Posterior vena cava (tissue), 2 donors: ENCODE results near the gene MADD. TPM values are rescaled to one million over a fixed set of nuclear protein-coding genes. Genes with fewer than 3 reads are reported as not detected.
A peak's percentile ranks its signal among the peaks of the same experiment; 100 is the strongest.

Experiments
- DNase-seq: peaks from one replicate; pipeline ENCODE4 v3.0.0-alpha.2; 2020; ENCODE audit warnings: low spot score
- intact Hi-C, 2 donors: fragments of 100-400 bp; cut with DNase I; formaldehyde crosslinking; loops; one replicate each; pipeline versions ENCODE4 v1.14.1 to v1.14.2; 2022 to 2023
- total RNA-seq, 2 donors: library from RNA; stranded (reverse); fragmentation: NEBNext Ultra II Directional; extraction: Animal tissue kit (Norgen Biotek cat#: 25700); gene quantifications; one replicate each; pipeline ENCODE4 v1.2.1, GENCODE V29; 2021
- donor health status: DM: yes; HTN: yes; CAD: no.
- donor health status: DM: yes; HTN: yes; CAD: no.

Gene MADD
- total RNA-seq, 2 donors from 2014 or later: 32.4 to 32.5 TPM

DNA sequence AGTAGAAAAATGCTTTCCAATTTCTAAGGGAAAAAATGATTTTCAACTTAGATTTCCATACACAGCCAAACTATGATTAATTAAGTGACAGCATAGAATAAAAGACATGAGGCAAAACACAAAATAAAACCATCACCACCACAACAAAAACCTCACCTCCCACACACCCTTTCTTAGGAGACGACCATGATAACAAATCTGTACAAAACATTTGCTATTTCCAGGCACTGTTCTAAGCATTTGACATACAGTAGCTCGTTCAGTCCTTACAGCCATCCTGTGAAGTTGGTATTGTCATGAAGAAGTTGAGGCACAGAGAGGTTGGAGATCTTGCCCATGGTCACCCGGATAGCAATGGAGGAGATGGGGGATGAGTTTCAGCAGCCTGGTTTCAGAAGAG, 99.7 kb downstream of the MADD start:
- DNase-seq: peak; percentile 1
- intact Hi-C loops: loop anchor here (5.0 to 10.0 kb wide), 3 partner anchors 43 to 85 kb away; partner anchors contain the start of gene RAPSN (in 1 of the 2)

DNA sequence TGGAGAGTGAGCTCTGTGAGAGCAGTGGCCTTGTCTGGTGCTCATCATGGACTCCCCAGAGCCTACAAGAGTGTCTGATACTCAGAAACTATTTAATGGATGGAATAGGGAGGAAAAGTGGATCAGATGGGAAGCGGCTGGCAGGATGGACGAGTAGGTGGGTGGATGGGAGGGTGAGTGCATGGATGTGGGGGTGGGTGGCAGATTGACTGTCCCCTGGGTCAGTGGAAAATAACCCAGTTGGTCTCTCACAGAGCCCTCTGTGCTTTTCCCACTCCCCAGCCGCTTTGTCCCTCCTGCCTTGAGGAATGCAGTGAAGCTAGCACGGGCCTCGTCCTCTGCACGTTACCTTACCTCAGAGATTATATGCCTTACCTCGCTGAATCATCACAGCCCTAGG, 102.5 kb downstream of the MADD start:
- intact Hi-C loops: loop anchor here (5.0 to 10.0 kb wide), 3 partner anchors 40 to 82 kb away; partner anchors contain the start of gene RAPSN (in 1 of the 2)
- DNase-seq: peak; percentile 38

DNA sequence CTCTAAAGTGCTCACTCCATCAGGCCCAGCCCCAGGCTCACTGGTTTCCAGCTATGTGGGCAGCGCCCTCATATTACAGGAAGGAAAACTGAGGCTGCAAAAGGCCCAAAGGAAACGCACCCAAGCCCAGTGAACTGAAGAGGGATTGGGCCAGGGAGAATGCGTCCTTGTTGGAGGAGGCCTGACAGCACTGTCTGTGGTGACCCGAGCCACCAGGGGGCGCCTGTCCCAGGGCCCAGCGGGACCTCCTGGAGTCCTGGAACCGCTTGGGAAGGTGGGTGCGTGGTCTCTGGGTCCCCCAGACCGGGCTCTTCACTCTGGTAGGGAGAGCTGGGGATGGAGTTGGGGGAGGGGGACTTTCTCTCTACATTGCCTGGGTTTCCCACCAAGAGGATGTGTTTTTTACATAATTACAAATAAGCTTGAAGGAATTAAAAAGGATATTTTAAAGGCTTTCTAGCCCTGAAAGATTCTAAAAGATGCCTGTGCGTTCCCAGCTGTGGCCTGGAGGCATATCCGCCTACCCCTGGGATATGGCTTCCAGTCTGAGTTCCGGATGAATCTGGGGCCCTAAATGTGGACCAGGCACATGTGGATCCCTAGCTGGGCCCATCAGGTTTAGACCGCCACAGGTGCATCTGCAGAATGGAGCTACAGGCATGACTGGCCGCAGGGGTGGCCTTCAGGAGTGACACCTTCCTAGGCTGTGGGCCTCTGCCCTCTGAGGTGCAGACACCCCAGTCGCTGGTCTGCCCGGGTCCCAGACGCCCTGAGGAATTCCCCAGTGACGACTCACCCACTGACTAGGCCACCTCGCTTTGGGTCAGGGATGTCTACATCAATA, 104.2 kb downstream of the MADD start:
- intact Hi-C loops: loop anchor here (5.0 to 10.0 kb wide), 3 partner anchors 38 to 81 kb away; partner anchors contain the start of gene RAPSN (in 1 of the 2)
- DNase-seq: peak; percentile 95

DNA sequence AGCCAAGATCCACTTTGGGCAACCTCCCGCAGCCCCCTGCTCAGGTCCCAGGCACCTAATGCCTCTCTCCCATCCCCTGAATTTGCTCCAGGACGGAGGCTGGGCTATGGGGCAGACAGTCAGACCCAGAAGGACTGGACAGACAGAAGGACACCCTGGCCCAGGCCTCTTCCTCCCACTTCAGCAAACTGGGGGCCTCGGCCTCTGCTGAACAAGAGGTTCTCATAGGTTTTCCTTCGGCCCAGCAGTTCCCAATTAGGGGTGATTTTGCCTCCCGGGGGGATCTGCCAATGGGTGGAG, 104.7 kb downstream of the MADD start:
- intact Hi-C loops: loop anchor here (5.0 to 10.0 kb wide), 3 partner anchors 38 to 80 kb away; partner anchors contain the start of gene RAPSN (in 1 of the 2)
- DNase-seq: no peak

DNA sequence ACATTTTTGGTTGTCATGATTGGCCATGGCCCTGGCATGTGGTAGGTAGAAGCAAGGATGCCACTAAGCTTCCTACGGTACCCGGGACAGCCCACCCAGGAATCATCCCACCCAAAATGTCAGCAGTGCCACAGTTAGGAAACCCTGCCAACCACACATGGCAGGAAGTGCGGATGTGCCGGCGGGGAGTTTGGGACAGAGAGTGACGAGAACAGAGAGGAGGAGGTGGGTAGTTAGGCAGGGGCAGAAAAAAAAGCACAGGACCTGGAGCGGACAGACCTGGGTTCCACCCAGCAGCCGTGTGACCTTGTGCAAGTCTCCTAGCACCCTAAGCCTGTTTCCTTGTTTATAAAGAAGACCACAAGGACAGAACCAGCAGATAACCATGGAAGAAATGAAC, 105.1 kb downstream of the MADD start:
- peak; percentile 72 for DNase-seq
- intact Hi-C loops: loop anchor here in 1 of 2 donors (10.0 kb wide), 1 partner anchor 80 kb away; no protein-coding TSS in a partner anchor

DNA sequence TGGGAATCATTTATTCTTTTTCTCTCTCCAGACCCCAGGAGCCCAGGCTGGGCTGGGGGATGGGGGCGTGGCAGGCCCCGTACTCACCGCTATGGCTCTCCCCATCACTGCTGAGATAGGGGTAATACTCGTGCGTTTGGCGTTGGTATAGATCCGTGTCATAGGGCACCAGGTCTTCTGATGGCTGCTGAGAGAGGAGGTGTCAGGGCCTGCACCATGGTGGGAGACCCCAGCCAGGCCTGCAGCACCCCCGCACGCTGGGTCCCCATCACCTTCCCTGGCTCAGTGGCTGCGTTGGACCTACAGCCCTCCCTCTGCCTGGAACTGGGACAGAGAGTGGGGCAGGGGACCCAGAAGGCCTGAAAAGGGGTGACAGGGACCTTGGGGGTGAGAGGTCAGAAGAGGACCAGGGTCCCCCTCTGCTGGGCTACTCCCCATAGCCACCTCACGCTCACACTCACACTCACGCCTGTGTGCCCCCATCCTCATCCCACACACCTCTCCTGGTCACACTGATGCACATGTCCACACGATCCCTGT, 105.7 kb downstream of the MADD start:
- intact Hi-C loops: loop anchor here in 1 of 2 donors (10.0 kb wide), 1 partner anchor 79 kb away; no protein-coding TSS in a partner anchor
- DNase-seq: peak; percentile 50

DNA sequence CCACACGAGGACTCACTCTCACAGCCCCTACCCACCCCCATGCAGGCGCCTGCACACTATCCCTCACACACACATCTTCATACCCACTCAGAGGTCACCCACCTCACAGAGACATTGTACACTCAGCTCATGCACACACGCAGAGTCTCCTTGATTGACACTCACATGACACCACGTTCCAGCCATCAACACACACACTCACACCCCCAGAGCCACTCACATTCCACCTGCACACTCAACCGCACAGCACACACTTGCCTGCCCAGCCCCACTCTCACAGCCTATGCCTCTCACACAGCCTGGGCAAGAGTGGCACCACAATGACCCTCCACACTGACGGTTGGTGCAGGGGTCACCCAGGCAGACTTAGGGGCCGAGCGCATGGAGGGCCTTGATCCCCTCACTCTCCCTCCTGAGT, 106.2 kb downstream of the MADD start:
- DNase-seq: peak; percentile 62
- intact Hi-C loops: loop anchor here in 1 of 2 donors (10.0 kb wide), 1 partner anchor 79 kb away; no protein-coding TSS in a partner anchor

DNA sequence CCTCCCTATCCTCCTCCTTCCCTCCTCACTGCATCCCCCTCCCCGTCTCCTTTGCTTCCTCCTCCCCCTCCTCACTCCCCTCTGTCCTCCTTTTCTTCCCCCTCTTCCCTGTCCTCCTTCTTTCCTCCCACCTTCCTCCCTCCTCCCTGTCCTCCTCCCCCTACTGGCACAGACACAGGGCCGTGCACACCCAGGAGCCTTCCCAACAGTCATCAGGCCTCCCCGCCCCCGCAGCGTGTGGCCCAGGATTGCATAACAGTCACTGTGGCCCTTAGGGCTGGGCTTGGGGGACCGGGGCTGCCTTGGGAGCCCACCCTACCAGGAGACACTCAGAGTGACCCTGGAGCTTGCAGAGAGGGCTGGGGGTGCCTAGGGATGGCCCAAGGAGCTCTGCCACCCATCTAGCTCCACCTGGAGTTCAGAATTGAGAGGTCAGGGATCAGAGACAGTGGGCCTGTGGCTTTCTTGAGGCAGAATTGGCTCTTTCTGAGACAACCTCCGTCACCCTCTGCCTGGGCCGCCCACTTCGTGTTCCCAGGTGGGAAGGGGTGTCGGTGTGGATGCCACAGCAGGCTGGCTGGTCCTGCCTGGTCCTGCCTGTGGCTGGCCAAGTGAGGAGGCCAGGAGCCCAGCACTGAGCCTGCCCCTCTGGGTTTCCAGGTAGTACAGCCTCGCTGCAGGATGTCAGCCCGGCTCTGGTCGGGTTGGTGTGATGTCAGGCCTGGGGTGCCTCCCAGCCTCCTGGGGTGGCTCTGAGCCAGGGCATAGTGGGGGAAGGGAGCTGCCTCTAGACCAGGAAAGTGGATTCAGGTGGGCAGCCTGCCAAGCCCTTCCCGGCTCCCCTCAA, 106.8 kb downstream of the MADD start:
- intact Hi-C loops: loop anchor here in 1 of 2 donors (10.0 kb wide), 1 partner anchor 78 kb away; no protein-coding TSS in a partner anchor
- DNase-seq: peak; percentile 88

DNA sequence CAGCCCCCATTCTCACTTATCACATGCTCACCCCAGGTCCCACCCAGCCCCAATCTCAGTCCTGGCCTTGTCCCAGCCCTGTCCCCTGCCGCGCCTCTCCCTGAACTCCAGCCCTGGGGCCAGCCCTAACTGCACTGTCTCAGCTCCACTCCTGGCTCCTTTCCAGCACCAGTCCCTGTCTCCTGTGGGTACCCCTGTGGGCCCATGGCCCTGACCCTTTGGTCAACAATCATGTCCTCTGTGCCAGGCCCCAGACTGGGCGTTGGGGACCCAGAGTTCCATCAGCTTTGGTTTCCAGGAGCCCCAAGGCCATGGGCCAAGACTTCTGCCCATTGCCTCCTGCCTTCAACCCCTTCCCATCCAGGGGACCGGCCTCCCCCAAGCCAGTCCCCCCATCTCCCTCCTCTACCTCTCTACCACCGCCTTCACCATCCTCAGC, 107.7 kb downstream of the MADD start:
- intact Hi-C loops: loop anchor here in 1 of 2 donors (10.0 kb wide), 1 partner anchor 77 kb away; no protein-coding TSS in a partner anchor
- DNase-seq: peak; percentile 79

DNA sequence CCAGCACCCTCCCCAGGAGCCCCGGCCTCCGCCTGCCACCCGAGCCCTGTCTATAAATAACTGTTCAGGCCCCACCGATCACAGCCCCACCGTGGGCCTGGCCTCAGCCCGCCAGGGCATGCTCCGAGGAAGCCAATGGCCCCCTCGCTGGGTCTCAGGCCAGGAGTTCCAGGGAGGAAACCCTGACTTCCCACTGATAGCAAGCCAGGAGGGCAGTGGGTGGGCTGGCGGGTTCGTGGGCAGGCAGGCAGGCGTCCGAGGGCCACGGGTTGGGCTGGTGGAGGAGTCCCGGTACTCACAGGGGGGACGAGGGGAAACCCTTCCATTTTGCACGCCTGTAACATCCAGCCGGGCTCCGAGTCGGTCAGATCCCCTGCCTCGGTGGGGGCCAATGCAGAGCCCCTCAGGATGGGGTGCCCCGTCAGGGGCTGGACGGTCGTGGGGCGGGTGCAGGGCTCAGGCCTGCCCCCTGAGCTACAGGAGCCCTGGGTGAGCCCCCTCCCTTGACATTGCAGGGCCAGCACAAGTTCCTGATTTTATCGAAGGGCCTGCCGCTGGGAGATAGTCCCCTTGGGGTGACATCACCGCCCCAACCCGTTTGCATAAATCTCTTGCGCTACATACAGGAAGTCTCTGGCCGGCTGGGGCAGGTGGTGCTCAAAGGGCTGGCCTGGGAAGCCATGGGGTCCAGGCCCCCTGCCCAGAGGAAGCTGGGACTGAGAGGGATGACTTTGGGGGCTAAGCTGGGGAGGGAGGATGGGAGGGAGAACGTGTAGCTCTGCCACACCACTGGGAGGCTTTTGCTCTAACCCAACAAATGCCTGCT, 108.3 kb downstream of the MADD start, which contains the start of gene SPI1:
SPI1 (minus strand) TSS at position 538 of the 826 bp plus-strand sequence; CDS start at position 344, 194 bp downstream.
- intact Hi-C loops: loop anchor here in 1 of 2 donors (10.0 kb wide), 1 partner anchor 77 kb away; no protein-coding TSS in a partner anchor
- peak; percentile 94 for DNase-seq

DNA sequence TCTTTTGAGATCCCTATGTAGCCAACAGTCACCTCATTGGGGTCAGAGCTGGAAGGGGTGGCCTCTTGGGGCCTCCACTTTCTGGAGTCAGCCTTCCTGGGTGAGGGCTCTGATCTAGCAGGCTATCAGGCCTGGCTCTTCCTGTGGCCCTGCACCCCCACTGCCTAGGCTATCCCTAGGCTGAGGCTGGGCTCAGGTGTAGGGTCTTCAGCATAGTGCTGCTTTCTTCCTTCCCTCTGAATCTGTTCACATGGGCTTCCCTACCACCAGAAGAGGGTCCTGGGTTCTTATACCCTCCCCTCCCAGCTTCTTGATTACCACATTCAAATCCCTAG, 108.9 kb downstream of the MADD start:
- DNase-seq: no peak
- intact Hi-C loops: loop anchor here in 1 of 2 donors (10.0 kb wide), 1 partner anchor 76 kb away; no protein-coding TSS in a partner anchor

DNA sequence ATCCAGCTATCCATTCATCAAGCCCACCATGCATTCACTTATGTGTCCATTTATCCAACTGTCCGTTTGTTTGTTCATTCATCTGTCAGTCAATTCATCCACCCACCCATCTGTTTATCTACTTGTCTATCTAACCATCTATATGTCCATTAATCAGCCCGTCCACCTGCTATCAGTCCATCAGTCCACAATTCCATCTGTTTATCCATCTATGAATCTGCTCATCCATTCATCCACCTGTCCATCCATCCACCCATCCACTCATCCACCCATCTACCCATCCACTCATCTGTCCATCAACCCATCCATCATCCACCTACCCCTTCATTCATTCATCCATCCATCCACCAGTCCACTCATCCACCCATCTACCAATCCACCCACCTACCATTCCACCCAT, 109.4 kb downstream of the MADD start:
- peak; percentile 2 for DNase-seq
- intact Hi-C loops: loop anchor here in 1 of 2 donors (10.0 kb wide), 1 partner anchor 75 kb away; no protein-coding TSS in a partner anchor

Other genes starting within 250 kb of the MADD start
- gene ARFGAP2, start 93.3 kb upstream of the MADD start, total RNA-seq: 10 to 100 TPM; 49.4 to 58.5 TPM
- 10 to 100 TPM; 33.1 to 47.4 TPM for gene PACSIN3, start 83.7 kb upstream of the MADD start, total RNA-seq
- 10 to 100 TPM; 30.1 to 31.5 TPM for gene DDB2, start 55.2 kb upstream of the MADD start, total RNA-seq
- 10 to 100 TPM; 18.0 to 25.1 TPM for gene ACP2, start 21.3 kb upstream of the MADD start, total RNA-seq
- 10 to 100 TPM; 11.9 to 24.8 TPM for gene NR1H3, start 12.1 kb upstream of the MADD start, total RNA-seq
- gene MYBPC3, start 82.6 kb downstream of the MADD start, total RNA-seq: under 1 TPM; 0.19 to 0.37 TPM
- 10 to 100 TPM; 27.7 to 47.0 TPM for gene SPI1, start 108.4 kb downstream of the MADD start, total RNA-seq
- gene SLC39A13, start 138.5 kb downstream of the MADD start, total RNA-seq: 10 to 100 TPM; 96.1 to 98.1 TPM
- 100 to 1,000 TPM; 104 to 129 TPM for gene PSMC3, start 156.3 kb downstream of the MADD start, total RNA-seq
- under 1 TPM; 0.33 to 0.69 TPM for gene RAPSN, start 179.0 kb downstream of the MADD start, total RNA-seq